ENCODE results near the gene ENTPD5.

The ENTPD5 gene

DNA sequence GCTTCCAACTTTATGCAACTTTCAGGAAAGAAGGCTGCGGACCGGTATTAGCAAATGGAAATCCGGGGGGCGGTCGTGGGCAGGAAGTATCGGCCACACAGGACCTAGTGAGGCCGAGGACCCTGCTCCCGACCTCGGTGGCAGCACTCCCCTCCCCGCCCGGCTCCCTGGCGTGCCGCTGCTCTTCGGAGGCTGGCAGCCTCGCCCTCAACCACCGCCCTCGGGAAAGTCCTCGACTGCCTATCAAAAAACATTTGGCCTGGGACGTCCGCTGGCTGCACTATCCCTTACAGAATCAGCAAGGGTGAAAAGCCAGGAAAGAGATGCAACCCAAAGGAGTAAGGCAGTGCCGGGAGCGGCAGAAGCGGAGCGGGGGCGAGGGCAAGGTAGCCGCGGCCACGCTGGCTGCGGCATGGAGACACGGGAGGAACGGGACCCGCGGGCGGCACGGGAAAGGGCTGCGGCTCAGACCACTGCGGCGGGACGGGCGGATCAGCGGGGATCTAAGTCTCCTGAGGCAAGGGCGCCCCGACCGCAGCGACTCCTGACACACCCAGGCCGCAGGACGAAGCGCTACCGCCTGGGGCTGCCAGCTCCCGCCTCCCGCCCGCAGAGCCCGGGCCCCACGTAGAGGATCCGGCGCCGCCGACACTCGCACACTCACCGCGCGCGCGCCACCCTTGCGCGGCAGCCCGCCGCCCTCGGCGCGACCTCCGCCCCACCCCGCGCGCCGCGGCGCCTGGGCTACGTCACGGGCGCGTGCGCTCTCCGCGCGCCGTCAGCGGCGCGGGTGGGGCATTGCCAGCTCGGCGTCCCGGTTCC lies at the start of gene ENTPD5, which contains the start of gene BBOF1:
Gene ENTPD5 (minus strand): TSS at position 703 of the 822 bp plus-strand sequence. CDS start 31,186 bp downstream, outside the sequence.
Gene BBOF1 (plus strand): TSS at position 764 of the 822 bp plus-strand sequence. CDS start 130 bp downstream, outside the sequence.
- peak; percentile 98 for DNase-seq (ENCODE audit: low spot score)

- DNase-seq (ENCODE audit: low spot score) = no peak
Measured at GRCh38 chr14:74065746-74066575, 46.9 kb upstream of the ENTPD5 start.

- no peak for DNase-seq (ENCODE audit: low spot score)
Measured at GRCh38 chr14:74064883-74065282, 45.8 kb upstream of the ENTPD5 start.

DNA sequence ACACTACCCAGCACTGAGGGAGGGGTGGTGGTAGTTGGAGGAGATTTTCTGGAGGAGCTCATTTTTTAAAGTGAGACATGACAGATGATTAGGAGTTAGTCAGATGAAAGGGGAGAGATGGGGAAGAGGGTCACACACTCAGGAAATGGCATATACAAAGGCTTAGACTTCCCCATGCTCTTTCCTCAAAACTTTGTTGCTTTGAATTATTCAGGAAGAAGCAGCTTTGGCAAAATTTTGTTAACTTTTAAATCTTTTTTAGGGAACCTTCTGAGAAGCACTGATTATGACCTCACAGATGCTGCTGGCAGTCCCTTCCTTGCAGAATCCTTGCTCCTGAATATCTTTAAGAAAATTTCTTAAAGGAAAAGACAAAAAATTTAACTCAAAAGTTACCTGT lies 45.3 kb upstream of the ENTPD5 start:
- DNase-seq (ENCODE audit: low spot score) = no peak

DNA sequence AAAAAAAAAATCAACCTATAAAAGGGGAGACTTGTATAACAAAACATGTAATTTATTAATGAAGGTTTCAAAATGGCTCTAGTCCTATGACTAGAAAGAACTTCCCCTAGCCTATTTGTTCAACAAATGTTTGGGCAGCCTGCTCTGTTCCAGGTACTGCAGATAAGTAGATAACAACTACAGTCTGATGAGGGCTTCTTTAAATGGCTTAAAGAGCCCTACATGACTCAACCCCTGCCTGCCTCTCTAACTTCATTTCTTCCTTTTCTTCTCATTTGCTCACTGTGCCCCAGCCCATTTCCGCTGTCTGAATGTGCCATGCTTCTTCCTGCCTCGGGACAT lies 43.7 kb upstream of the ENTPD5 start:
- no peak for DNase-seq (ENCODE audit: low spot score)

- DNase-seq (ENCODE audit: low spot score) = peak; percentile 14
Measured at GRCh38 chr14:74049876-74050495, 30.9 kb upstream of the ENTPD5 start.

- no peak for DNase-seq (ENCODE audit: low spot score)
Measured at GRCh38 chr14:74048281-74048680, 29.2 kb upstream of the ENTPD5 start.

- DNase-seq (ENCODE audit: low spot score) = no peak
Measured at GRCh38 chr14:74045522-74045921, 26.4 kb upstream of the ENTPD5 start.

DNA sequence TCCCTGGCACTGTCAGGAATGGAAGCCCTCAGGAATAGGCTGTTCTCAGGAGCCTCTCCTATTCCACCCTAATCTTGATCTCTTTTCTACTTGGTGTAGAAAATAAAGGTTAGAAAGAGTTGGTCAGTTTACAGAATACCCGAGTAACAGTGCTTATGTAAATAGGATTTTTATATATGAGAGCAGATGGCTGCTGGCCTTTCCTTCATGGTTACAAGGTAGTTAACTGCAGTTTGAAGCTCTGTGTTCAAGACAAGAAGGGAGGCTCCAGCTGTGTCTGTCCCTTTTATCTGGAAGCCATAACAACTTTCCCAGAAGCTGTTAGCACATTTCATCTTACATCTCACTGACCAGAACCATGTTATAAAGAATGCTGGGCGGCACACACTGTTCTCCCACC lies 23.2 kb upstream of the ENTPD5 start:
- no peak for DNase-seq (ENCODE audit: low spot score)

DNA sequence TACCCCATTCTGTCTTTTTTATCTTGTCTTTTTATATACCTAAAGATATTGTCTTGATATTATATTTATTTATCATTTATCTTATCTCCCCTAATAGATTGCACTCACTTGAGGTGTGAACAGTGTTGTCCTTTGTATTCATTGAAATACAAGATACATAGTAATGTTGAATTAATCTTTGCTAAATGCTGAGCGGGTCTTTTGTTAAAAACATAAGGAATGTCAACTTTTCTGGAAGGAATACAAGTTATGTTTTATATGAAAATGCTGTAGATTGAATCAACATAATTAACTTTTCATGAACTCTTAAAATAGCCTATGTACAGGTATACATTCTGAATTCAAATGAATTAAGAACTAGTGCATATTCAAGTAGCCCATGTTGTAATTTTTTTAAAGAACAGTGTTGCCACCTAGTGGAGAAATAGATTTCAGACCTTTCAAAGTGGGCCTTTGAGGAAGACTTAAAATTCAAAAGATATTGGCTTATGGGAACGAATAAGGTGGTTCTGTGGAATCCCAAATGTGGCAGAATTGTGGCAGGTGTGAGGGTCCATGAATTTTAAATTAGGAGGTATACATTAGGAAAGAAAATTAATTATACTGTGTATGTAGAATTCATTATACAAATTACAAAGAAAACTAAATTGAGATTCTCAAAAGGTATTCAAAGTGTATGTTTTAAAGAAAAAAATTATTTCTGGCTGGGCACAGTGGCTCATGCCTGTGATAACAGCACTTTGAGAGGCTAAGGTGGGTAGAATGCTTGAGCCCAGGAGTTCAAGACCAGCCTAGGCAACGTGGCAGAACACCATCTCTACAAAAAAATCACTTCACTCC lies 19.2 kb upstream of the ENTPD5 start:
- DNase-seq (ENCODE audit: low spot score) = peak; percentile 61

DNA sequence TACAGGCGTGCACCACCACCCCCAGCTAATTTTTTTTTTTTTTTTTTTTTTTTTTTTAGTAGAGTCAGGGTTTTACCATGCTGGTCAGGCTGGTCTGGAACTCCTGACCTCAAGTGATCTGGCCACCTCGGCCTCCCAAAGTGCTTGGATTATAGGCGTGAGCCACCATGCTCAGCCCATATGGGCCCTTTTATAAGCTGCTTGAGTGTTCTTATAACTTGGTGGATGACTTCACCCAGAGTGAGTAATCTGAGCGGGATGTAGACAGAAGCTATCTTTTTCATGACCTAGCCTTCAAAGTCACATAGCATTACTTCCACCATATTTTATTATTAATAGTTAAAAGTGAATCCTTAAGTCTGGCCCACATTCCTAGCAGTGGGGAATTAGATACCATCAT lies 16.5 kb upstream of the ENTPD5 start:
- DNase-seq (ENCODE audit: low spot score) = peak; percentile 40

GRCh38 chr14:74034572-74034971 lies 15.5 kb upstream of the ENTPD5 start:
- no peak for DNase-seq (ENCODE audit: low spot score)

GRCh38 chr14:74029136-74029535 lies 10.0 kb upstream of the ENTPD5 start:
- DNase-seq (ENCODE audit: low spot score) = no peak

DNA sequence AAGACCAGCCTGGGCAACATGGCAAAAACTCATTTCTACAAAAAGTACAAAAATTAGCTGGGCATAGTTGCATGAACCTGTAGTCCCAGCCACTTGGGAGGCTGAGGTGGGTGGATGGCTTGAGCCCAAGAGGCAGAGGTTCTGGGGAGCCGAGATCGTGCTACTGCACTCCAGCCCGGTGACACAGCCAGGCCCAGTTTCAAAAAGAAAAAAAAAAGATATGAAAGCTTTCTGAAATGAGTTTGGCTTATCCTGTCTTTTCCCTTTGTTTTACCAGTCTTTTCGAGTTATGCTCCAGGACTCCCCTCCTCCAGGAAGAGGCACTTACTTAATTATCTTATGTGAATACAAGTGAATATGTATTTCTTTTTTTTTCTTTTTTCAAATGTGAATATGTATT lies 3.3 kb upstream of the ENTPD5 start:
- no peak for DNase-seq (ENCODE audit: low spot score)

- peak; percentile 56 for DNase-seq (ENCODE audit: low spot score)
Measured at GRCh38 chr14:74019408-74020137, 485 bp upstream of the ENTPD5 start.

DNA sequence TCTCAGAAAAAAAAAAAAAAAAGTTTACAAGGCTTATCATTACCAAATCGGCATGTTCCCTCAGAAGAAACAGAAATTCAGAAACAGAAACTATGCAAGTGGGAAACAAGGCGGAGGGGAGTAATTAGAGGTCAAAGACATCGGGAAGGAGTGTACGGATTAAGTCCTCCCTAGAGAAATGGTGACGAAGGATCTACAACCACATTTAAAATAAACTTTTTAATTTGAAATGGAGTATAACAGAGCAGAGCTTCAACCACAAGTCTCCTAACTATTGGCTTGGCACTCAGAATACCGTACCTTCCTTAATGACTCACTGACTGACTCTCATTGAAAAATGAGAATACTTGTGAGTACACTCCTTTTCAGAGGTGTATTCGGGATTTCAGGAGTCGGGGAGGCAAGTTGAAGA lies 908 bp downstream of the ENTPD5 start:
- peak; percentile 64 for DNase-seq (ENCODE audit: low spot score)

DNA sequence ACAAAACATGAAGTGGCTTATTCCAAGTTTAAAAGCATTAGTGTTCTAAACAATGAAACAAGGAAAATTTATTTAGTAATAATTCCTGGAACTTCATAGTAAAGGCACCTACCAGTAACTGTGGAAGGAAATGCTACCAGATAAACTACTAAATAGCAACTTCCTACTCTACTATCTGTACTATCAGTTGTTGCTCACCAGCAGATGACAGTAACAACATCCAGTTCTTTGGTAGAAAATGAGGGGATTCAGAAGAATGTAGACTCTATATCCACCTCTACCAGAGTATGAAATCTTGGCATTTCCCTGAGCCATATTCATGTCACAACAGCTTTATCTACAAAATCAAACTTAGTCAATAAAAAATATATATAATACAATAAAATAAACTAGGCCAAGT lies 3.1 kb downstream of the ENTPD5 start:
- no peak for DNase-seq (ENCODE audit: low spot score)

DNA sequence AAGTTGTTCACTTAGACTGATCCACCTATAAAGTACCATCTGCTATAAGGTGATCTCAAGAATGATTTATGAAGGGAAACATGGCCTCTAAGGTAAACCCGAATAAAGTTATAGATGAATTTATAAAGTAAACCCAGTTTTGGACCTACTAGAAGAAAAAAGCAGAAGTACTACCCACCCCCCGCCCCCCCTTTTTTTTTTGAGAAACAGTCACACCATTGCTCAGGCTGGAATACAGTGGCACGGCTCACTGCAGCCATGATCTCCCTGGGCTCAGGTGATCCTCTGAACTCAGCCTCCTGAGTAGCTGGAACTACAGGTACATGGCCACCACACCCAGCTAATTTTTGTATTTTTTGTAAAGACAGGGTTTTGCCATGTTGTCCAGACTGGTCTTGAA lies 3.9 kb downstream of the ENTPD5 start:
- no peak for DNase-seq (ENCODE audit: low spot score)

- DNase-seq (ENCODE audit: low spot score) = no peak
Measured at GRCh38 chr14:74014299-74014698, 4.8 kb downstream of the ENTPD5 start.

GRCh38 chr14:74008843-74009499 lies 10.1 kb downstream of the ENTPD5 start:
- DNase-seq (ENCODE audit: low spot score) = no peak
